Fibroblast of the aortic adventitia (primary cell): ENCODE data around the gene CTAGE6. TPM values are rescaled to one million over a fixed set of nuclear protein-coding genes. Genes with fewer than 3 reads are reported as not detected.

Experiments used
- small RNA-seq: library from RNA; depleted of rRNA; stranded (forward); fragments of <200 nt; gene quantifications from one replicate; pipeline ENCODE3, GENCODE V24; 2012
- total RNA-seq: library from RNA; depleted of rRNA; stranded (reverse); fragments of >200 nt; gene quantifications from 2 replicates; pipeline ENCODE4 v1.2.3, GENCODE V29; 2012; ENCODE audit warnings: low replicate concordance

CTAGE6 gene
- total RNA-seq, 1 donor = 0.90 TPM

Small RNA genes within 50 kb of the gene (small RNA-seq; reads per million reads assigned to genes)
- gene RNU6-267P = not detected

Other genes starting within 250 kb of the CTAGE6 start
- 0.25 TPM in 1 of 2 replicates, not detected in the other for gene CTAGE15, start 185.9 kb downstream of the CTAGE6 start, total RNA-seq
- 1.6 TPM in 2 replicates for gene TCAF2, start 136.7 kb downstream of the CTAGE6 start, total RNA-seq
- gene TCAF1, start 144.5 kb upstream of the CTAGE6 start, total RNA-seq = 50.0 and 61.5 TPM in 2 replicates
- not detected in 2 replicates for gene OR2F2, start 177.5 kb upstream of the CTAGE6 start, total RNA-seq
- 0.09 TPM in 1 of 2 replicates, not detected in the other for gene OR2F1, start 197.1 kb upstream of the CTAGE6 start, total RNA-seq
- not detected in 2 replicates for gene OR6B1, start 242.6 kb upstream of the CTAGE6 start, total RNA-seq